Stimulated activated CD8-positive, alpha-beta memory T cell treated with anti-CD3 and anti-CD28 coated beads, Interleukin-4, amount 100 ng/mL, for 48 hours (primary cell): ENCODE results near the gene INSIG1.

Source experiments
- DNase-seq: peaks from one replicate; pipeline ENCODE4 v3.0.0-alpha.2; 2020

INSIG1 gene

DNA sequence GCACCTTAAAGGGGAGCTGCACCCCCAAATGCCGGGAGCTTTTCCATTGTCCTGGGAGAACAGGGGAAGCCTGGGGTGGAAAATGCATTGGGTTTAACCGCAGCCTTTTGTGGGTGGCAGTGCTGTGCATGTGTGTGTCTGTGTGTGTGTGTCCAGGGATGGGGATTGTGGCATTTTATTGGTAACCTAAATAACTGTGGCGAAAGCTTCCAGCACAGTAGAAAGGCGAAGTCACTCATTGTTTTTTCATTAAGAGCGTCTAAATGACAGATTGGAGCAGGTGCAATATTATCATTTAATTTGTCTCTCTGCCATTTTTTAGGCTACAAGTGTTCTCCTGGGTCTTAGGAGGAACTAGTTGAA lies 55.1 kb downstream of the INSIG1 start:
- no peak for DNase-seq

GRCh38 chr7:155353256-155353897 lies 55.7 kb downstream of the INSIG1 start:
- no peak for DNase-seq

DNA sequence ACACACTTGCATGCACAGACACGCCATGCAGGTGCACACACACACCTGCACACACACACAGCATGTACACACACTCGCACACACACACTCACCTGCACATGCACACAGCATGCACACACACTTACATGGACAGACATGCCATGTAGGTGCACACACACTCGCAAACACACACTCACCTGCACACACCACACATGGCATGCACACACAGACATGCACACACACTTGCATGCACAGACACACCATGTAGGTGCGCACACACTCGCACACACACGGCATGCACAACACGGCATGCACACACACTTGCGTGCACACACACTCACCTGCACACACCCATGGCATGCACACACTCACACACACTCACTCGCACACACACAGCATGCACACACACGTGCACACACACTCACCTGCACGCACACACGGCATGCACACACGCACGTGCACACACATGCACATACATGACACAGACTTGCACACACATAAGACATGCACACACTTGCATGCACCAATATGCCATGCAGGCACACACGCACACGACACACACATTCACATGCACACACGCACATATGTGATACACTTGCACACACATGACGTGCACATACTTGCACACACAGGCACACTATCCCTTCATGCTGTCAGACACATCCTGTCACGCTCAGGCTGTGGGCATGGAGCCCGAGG lies 56.8 kb downstream of the INSIG1 start:
- DNase-seq: no peak

- DNase-seq: no peak
Measured at GRCh38 chr7:155355176-155355575, 57.5 kb downstream of the INSIG1 start.

- no peak for DNase-seq
Measured at GRCh38 chr7:155355745-155356144, 58.1 kb downstream of the INSIG1 start.

GRCh38 chr7:155356323-155357105 lies 58.8 kb downstream of the INSIG1 start:
- DNase-seq: no peak

- DNase-seq: no peak
Measured at GRCh38 chr7:155357573-155358041, 59.9 kb downstream of the INSIG1 start.

DNA sequence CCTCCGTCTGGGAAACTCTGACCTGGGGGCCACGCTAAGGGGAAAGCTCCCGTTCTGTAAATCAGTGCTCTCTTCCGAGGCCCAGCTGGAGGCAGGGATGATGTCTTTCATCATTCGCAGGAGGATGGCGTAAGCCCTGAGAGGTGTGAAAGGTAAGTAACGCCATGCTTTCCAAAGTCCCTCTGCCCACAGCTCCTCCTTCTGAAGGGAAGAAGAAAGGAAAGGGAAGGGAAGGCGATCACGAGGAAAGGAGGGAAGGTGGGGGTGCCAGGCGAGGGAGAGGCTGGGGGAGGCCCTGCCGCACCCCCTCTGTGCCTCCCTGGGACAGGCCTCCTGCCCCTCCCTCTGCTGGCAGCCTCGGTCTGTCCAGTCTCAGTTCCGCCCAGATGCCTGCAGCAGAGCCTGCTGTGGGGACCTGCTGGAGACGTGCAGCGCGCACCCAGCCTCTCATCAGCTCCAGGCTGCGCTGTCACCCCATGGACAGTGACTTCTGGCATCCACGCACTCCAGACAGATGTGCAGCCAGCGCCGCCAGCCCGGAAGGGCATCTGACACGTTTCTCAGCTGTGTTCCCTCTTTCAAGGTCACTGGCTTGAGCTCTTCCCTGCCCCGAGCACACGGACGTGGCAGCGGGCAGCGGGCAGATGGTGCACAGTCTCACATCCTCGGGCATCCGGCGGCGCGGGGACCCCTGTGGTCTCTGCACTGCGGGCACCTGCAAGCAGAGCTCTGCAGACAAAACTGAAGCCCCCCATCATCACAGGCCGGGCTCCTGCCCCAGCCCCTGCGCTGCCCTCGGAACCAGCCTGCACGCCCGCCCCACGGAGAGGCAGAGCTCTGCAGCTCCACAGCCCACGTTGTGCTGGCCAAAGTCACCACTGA lies 60.6 kb downstream of the INSIG1 start:
- no peak for DNase-seq

DNA sequence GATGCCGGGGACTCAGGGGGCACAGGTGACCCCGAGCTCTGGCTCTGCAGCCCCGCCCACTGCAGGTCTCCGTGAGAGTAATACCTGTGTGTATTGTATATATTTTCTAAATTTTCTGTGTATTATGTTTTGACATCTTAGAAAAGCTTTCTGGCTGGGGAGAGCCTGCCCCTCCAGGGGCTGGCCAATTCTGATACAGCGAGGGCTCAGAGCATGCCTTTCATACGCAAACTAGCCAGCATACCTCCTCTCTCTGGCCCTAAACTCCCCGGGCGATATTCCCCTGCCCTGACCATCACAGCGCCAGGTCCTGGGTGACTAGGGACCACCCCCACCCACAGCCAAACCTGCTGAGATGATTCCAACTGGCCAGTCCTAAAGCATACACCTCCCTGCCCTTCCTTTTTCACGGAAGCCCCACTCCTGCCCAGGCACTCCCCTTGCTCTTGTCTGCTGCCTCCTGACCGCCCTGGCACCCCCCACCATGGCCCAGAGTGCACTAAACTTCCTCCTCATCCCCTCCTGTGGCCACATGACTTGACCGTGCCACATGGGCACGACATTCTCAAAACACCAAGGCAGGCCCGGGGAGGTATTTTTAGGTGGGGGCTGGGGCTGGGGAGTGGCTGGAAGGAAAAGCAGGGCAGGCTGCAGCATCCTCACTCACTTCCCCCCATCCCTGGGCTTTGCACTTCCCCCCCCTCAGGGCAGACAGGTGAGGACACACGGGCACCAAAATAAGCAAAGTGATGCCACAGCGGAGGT lies 61.5 kb downstream of the INSIG1 start:
- no peak for DNase-seq
